Measurements from ENCODE around the gene DLX4.

DNA sequence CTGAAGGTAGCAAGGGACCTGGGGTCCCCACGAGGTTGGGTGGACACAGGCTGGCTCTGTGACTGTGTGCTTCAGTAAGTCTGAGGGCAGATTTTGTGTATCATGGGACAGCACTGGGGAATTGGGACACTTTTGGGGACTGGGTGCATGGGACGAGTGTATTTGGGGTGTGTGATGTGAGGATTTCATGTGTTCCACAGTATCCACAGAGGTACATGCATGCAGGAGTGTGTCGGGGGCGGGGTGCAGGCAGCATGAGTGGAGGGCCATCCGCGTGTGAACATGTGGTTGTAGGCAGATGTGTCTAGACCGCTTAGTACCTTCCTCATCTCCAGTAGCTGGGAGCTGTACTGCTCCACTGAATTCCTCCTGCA is 27.1 kb downstream of the DLX4 start:
- no peak for TF ChIP-seq NFIC (IDR thresholded peaks at IDR 0.05; ENCODE audit: low read depth, low read length)
- TF ChIP-seq, protein P1, sequence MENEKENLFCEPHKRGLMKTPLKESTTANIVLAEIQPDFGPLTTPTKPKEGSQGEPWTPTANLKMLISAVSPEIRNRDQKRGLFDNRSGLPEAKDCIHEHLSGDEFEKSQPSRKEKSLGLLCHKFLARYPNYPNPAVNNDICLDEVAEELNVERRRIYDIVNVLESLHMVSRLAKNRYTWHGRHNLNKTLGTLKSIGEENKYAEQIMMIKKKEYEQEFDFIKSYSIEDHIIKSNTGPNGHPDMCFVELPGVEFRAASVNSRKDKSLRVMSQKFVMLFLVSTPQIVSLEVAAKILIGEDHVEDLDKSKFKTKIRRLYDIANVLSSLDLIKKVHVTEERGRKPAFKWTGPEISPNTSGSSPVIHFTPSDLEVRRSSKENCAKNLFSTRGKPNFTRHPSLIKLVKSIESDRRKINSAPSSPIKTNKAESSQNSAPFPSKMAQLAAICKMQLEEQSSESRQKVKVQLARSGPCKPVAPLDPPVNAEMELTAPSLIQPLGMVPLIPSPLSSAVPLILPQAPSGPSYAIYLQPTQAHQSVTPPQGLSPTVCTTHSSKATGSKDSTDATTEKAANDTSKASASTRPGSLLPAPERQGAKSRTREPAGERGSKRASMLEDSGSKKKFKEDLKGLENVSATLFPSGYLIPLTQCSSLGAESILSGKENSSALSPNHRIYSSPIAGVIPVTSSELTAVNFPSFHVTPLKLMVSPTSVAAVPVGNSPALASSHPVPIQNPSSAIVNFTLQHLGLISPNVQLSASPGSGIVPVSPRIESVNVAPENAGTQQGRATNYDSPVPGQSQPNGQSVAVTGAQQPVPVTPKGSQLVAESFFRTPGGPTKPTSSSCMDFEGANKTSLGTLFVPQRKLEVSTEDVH (IDR thresholded peaks at IDR 0.05; ENCODE audit: low read depth, partially characterized antibody), result no peak
- TF ChIP-seq, protein P2, sequence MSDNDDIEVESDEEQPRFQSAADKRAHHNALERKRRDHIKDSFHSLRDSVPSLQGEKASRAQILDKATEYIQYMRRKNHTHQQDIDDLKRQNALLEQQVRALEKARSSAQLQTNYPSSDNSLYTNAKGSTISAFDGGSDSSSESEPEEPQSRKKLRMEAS (IDR thresholded peaks at IDR 0.05; ENCODE audit: low read depth, low read length), result no peak
- TF ChIP-seq ZNF274 (IDR thresholded peaks at IDR 0.05; ENCODE audit: insufficient read depth, insufficient read length), result no peak
- TF ChIP-seq JUNB (IDR thresholded peaks at IDR 0.05), result no peak
- TF ChIP-seq SIN3A (IDR thresholded peaks at IDR 0.05; ENCODE audit: low read depth, low read length), result no peak
- no peak for TF ChIP-seq EP300 (IDR thresholded peaks at IDR 0.05; ENCODE audit: borderline replicate concordance in 1 of 2, control insufficient read depth in 1 of 2, low read depth in 2 of 2, low read length in 2 of 2)
- no peak for TF ChIP-seq KDM1A (IDR thresholded peaks at IDR 0.05; ENCODE audit: borderline replicate concordance)
- no peak for TF ChIP-seq POLR2AphosphoS5 (IDR thresholded peaks at IDR 0.05; ENCODE audit: low read length)
